Measurements from ENCODE around the gene PPP1R12A. TPM values are rescaled to one million over a fixed set of nuclear protein-coding genes. Genes with fewer than 3 reads are reported as not detected.

Gene PPP1R12A
- total RNA-seq, 2 experiments from 2014 or later = 65.6 to 76.4 TPM

DNA sequence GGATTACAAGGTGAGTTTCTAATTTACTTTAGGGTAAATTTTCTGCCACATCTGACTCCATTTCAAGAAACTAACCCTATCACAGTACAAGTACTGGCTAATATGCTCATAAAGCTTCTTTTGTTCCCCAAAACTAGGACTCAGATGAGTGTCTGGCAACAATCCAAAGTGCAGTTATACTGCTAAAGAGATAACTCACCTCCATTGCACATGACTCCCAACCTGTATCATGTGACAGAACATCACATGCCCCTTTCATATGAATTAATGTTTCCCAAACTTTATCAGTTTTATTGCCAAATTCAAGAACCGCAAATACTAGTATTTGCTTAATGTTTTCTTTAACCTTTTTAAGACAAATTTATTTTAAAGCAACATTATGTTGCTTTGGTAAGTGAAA is 3.9 kb upstream of the PPP1R12A start:
- H3K27ac ChIP-seq (ENCODE audit: low read depth in 1 of 2, low read length in 2 of 2) = no peak overlapping the region
- Mint-ChIP-seq H3K27me3 (no peaks in the 10 kb centered on the region), H3K36me3 (ENCODE audit: low read depth) (peaks cover 20% of the 10 kb centered on the region), H3K4me3 (no peak overlapping the region), H3K4me1 (ENCODE audit: low read depth) (peaks cover 18% of the 10 kb centered on the region), H3K27ac (no peak overlapping the region), H3K9me3 (no peaks in the 10 kb centered on the region)
- ChIA-PET CTCF (no interaction called here), POLR2A (no interaction called here)
- TF ChIP-seq, protein P1, sequence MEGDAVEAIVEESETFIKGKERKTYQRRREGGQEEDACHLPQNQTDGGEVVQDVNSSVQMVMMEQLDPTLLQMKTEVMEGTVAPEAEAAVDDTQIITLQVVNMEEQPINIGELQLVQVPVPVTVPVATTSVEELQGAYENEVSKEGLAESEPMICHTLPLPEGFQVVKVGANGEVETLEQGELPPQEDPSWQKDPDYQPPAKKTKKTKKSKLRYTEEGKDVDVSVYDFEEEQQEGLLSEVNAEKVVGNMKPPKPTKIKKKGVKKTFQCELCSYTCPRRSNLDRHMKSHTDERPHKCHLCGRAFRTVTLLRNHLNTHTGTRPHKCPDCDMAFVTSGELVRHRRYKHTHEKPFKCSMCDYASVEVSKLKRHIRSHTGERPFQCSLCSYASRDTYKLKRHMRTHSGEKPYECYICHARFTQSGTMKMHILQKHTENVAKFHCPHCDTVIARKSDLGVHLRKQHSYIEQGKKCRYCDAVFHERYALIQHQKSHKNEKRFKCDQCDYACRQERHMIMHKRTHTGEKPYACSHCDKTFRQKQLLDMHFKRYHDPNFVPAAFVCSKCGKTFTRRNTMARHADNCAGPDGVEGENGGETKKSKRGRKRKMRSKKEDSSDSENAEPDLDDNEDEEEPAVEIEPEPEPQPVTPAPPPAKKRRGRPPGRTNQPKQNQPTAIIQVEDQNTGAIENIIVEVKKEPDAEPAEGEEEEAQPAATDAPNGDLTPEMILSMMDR (IDR thresholded peaks at IDR 0.05) = no peak
- no peaks in the 10 kb centered on the region for H3K36me3 ChIP-seq (ENCODE audit: insufficient read depth, low read length)
- no peak for DNase-seq
- intact Hi-C loops (cut with DNase I, micrococcal nuclease) = loop anchor here in 1 of 2 experiments (5.0 to 10.0 kb wide), 2 partner anchors 52 to 104 kb away; no protein-coding TSS in a partner anchor
- H3K4me1 ChIP-seq (ENCODE audit: insufficient read depth, low read length) = peaks cover 4% of the 10 kb centered on the region
- H3K27me3 ChIP-seq (ENCODE audit: control insufficient read depth in 1 of 2, insufficient read depth in 2 of 2, low read length in 2 of 2) = no peaks in the 10 kb centered on the region
- ATAC-seq (ENCODE audit: poor library complexity) = no peak
- H3K4me3 ChIP-seq (ENCODE audit: low read length) = no peak overlapping the region
- no peaks in the 10 kb centered on the region for H3K9me3 ChIP-seq (ENCODE audit: control insufficient read depth in 1 of 2, insufficient read depth in 1 of 2, low read length in 2 of 2)

GRCh38 chr12:79936670-79937069 is 1.8 kb upstream of the PPP1R12A start:
- ATAC-seq (ENCODE audit: poor library complexity) (no peak), DNase-seq (no peak)
- no peaks in the 10 kb centered on the region for H3K27me3 ChIP-seq (ENCODE audit: control insufficient read depth in 1 of 2, insufficient read depth in 2 of 2, low read length in 2 of 2)
- Mint-ChIP-seq H3K27ac (no peak overlapping the region), H3K36me3 (ENCODE audit: low read depth) (peaks cover 24% of the 10 kb centered on the region), H3K4me3 (peak overlapping the region; percentile 87), H3K9me3 (no peaks in the 10 kb centered on the region), H3K4me1 (ENCODE audit: low read depth) (peaks cover 39% of the 10 kb centered on the region), H3K27me3 (no peaks in the 10 kb centered on the region)
- H3K4me3 ChIP-seq (ENCODE audit: low read length) = no peak overlapping the region
- H3K36me3 ChIP-seq (ENCODE audit: insufficient read depth, low read length) = no peaks in the 10 kb centered on the region
- TF ChIP-seq, protein P1 (IDR thresholded peaks at IDR 0.05) = no peak
- H3K9me3 ChIP-seq (ENCODE audit: control insufficient read depth in 1 of 2, insufficient read depth in 1 of 2, low read length in 2 of 2) = no peaks in the 10 kb centered on the region
- H3K27ac ChIP-seq (ENCODE audit: low read depth in 1 of 2, low read length in 2 of 2) = no peak overlapping the region
- peaks cover 4% of the 10 kb centered on the region for H3K4me1 ChIP-seq (ENCODE audit: insufficient read depth, low read length)
- ChIA-PET POLR2A (no interaction called here), CTCF (interaction anchor here (0.6 to 1.4 kb wide), 2 partner anchors 15 to 37 kb away, joined by 3 read pairs; no protein-coding TSS in a partner anchor)
- intact Hi-C loops (cut with DNase I, micrococcal nuclease) = loop anchor here in 1 of 2 experiments (5.0 to 10.0 kb wide), 2 partner anchors 49 to 102 kb away; no protein-coding TSS in a partner anchor

DNA sequence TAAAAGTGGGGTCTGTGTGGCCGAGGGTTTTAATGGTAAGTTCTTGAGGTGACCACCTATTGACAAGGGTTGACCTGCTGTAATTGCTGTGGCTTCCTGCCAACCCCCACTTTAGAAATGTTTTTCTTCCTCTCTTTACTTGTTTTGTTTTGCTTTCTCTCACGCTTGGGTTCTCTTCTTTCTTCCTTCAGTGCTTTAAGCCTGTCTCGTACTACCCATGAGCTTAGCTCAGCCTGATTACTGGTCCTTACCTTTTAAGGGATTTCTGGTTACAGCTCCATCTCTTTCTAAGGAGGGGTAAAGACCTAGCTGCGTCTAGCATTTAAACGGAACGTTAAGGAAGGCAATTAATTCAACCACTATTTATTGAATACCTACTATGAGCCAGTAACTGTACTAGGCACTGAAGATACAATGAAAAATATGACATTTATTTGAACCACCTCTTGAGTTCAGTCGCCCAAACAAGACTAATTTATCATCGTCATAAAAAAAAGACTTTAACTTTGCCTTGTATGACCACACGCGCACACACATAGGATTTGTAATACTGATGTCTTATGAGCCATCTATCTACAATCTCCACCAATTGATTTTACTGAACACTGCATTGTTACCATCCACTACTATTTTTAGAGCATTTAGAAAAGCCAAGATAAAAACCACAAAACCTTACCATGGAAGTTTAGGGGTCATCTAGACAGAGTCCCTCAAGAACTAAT is 888 bp upstream of the PPP1R12A start:
- TF ChIP-seq, protein P1 (IDR thresholded peaks at IDR 0.05) = no peak
- no peaks in the 10 kb centered on the region for H3K36me3 ChIP-seq (ENCODE audit: insufficient read depth, low read length)
- H3K4me1 ChIP-seq (ENCODE audit: insufficient read depth, low read length) = peaks cover 6% of the 10 kb centered on the region
- Mint-ChIP-seq H3K27ac (peak overlapping the region; percentile 96), H3K4me3 (peak overlapping the region; percentile 87), H3K9me3 (no peaks in the 10 kb centered on the region), H3K27me3 (no peaks in the 10 kb centered on the region), H3K4me1 (ENCODE audit: low read depth) (peaks cover 44% of the 10 kb centered on the region), H3K36me3 (ENCODE audit: low read depth) (peaks cover 24% of the 10 kb centered on the region)
- peak in 1 of 14 experiments; percentile 35 for DNase-seq
- peak overlapping the region; percentile 69 for H3K4me3 ChIP-seq (ENCODE audit: low read length)
- intact Hi-C loops (cut with DNase I, micrococcal nuclease) = loop anchor here in 1 of 2 experiments (5.0 to 10.0 kb wide), 2 partner anchors 48 to 101 kb away; no protein-coding TSS in a partner anchor
- peak overlapping the region; percentile 83 to 85 for H3K27ac ChIP-seq (ENCODE audit: low read depth in 1 of 2, low read length in 2 of 2)
- no peaks in the 10 kb centered on the region for H3K27me3 ChIP-seq (ENCODE audit: control insufficient read depth in 1 of 2, insufficient read depth in 2 of 2, low read length in 2 of 2)
- no peak for ATAC-seq (ENCODE audit: poor library complexity)
- ChIA-PET CTCF (no interaction called here), POLR2A (interaction anchor here (1.0 to 1.6 kb wide), 2 partner anchors 12 to 38 kb away, joined by 3 to 6 read pairs; no protein-coding TSS in a partner anchor)
- H3K9me3 ChIP-seq (ENCODE audit: control insufficient read depth in 1 of 2, insufficient read depth in 1 of 2, low read length in 2 of 2) = no peaks in the 10 kb centered on the region

Data from CD4-positive, alpha-beta T cell (primary cell).